ENCODE measurements around the gene PAFAH1B2. TPM values are rescaled to one million over a fixed set of nuclear protein-coding genes. Genes with fewer than 3 reads are reported as not detected.

PAFAH1B2 gene
- total and polyA plus RNA-seq, 10 of the 15 experiments (the other 5 are each of a cell fraction or from before 2014, with no cell fraction given) = 17.6 to 64.8 (median 47.6) TPM

DNA sequence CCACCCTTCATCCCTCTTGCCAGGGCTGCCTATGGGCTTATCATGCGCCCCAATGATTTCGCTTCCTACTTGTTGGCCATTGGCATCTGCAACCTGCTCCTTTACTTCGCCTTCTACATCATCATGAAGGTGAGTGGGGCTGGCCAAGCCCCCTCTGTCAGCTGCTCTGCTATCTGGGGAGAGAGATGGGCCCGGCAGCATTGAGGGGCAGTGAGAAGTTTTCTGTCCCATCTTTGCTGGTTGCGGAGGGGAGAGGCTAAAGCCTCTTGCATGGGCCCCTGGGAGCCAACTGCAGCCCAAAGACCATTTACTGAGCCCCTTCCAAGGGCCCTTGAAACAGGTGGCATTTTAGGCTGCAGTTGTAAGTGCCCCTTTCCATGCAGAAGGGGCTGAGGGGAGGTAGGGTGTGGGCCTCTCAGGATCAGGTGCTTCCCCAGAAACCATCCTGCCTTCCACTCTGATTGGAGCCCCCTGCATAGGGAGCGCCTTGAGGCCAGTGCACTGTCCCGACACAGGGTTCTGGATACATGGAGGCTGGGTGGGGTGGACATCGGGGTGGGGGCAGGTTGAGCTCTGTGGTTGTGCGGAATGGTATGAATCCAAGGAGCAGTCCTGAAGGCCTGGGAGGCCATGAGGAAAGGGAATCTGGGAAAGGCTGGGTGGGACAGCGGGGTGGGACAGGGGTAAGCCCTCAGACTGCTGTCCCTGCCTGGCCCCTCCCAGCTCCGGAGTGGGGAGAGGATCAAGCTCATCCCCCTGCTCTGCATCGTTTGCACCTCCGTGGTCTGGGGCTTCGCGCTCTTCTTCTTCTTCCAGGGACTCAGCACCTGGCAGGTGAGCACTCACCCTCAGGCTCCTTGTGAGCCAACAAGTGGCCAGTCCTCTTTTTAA is 49.3 kb downstream of the PAFAH1B2 start (continued):
- TF ChIP-seq, protein P1, sequence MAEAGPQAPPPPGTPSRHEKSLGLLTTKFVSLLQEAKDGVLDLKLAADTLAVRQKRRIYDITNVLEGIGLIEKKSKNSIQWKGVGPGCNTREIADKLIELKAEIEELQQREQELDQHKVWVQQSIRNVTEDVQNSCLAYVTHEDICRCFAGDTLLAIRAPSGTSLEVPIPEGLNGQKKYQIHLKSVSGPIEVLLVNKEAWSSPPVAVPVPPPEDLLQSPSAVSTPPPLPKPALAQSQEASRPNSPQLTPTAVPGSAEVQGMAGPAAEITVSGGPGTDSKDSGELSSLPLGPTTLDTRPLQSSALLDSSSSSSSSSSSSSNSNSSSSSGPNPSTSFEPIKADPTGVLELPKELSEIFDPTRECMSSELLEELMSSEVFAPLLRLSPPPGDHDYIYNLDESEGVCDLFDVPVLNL (IDR thresholded peaks at IDR 0.05; ENCODE audit: low read depth, low read length) = no peak
- TF ChIP-seq, protein P2, sequence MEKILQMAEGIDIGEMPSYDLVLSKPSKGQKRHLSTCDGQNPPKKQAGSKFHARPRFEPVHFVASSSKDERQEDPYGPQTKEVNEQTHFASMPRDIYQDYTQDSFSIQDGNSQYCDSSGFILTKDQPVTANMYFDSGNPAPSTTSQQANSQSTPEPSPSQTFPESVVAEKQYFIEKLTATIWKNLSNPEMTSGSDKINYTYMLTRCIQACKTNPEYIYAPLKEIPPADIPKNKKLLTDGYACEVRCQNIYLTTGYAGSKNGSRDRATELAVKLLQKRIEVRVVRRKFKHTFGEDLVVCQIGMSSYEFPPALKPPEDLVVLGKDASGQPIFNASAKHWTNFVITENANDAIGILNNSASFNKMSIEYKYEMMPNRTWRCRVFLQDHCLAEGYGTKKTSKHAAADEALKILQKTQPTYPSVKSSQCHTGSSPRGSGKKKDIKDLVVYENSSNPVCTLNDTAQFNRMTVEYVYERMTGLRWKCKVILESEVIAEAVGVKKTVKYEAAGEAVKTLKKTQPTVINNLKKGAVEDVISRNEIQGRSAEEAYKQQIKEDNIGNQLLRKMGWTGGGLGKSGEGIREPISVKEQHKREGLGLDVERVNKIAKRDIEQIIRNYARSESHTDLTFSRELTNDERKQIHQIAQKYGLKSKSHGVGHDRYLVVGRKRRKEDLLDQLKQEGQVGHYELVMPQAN (conservative IDR thresholded peaks at IDR 0.05) = no peak
- TF ChIP-seq, protein P3, sequence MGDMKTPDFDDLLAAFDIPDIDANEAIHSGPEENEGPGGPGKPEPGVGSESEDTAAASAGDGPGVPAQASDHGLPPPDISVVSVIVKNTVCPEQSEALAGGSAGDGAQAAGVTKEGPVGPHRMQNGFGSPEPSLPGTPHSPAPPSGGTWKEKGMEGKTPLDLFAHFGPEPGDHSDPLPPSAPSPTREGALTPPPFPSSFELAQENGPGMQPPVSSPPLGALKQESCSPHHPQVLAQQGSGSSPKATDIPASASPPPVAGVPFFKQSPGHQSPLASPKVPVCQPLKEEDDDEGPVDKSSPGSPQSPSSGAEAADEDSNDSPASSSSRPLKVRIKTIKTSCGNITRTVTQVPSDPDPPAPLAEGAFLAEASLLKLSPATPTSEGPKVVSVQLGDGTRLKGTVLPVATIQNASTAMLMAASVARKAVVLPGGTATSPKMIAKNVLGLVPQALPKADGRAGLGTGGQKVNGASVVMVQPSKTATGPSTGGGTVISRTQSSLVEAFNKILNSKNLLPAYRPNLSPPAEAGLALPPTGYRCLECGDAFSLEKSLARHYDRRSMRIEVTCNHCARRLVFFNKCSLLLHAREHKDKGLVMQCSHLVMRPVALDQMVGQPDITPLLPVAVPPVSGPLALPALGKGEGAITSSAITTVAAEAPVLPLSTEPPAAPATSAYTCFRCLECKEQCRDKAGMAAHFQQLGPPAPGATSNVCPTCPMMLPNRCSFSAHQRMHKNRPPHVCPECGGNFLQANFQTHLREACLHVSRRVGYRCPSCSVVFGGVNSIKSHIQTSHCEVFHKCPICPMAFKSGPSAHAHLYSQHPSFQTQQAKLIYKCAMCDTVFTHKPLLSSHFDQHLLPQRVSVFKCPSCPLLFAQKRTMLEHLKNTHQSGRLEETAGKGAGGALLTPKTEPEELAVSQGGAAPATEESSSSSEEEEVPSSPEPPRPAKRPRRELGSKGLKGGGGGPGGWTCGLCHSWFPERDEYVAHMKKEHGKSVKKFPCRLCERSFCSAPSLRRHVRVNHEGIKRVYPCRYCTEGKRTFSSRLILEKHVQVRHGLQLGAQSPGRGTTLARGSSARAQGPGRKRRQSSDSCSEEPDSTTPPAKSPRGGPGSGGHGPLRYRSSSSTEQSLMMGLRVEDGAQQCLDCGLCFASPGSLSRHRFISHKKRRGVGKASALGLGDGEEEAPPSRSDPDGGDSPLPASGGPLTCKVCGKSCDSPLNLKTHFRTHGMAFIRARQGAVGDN (IDR thresholded peaks at IDR 0.05) = no peak
- TF ChIP-seq, protein P4, sequence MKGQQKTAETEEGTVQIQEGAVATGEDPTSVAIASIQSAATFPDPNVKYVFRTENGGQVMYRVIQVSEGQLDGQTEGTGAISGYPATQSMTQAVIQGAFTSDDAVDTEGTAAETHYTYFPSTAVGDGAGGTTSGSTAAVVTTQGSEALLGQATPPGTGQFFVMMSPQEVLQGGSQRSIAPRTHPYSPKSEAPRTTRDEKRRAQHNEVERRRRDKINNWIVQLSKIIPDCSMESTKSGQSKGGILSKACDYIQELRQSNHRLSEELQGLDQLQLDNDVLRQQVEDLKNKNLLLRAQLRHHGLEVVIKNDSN (IDR thresholded peaks at IDR 0.05; ENCODE audit: borderline replicate concordance, extremely low read length, insufficient read depth, low read depth, low read length) = no peak
- no peak for TF ChIP-seq TBL1XR1 (IDR thresholded peaks at IDR 0.05; ENCODE audit: low read depth, low read length)
